A549 (cell line): ENCODE data around the gene FAM89A. TPM values are rescaled to one million over a fixed set of nuclear protein-coding genes. Genes with fewer than 3 reads are reported as not detected.
A peak's percentile ranks its signal among the peaks of the same experiment; 100 is the strongest.

ENCODE experiments used
- CBX2 ChIP-seq: fragments of 200-600 bp; sonication (generic); IDR thresholded peaks from 2 replicates; pipeline ENCODE4 v1.6.1; 2016; ENCODE audit warnings: low read depth, mild to moderate bottlenecking, borderline replicate concordance
- CEBPB ChIP-seq, 2 experiments: fragments of >200 bp in 1 of 2; sonication (Bioruptor Twin) in 1 of 2; formaldehyde crosslinking in 1 of 2; IDR thresholded peaks; 2 replicates each; pipeline ENCODE4 v1.6.1; 2012 to 2016
- CHD4 ChIP-seq: fragments of 200-600 bp; sonication (generic); IDR thresholded peaks from 2 replicates; pipeline ENCODE4 v1.6.1; 2016; ENCODE audit warnings: antibody characterized with exemption, mild to moderate bottlenecking, borderline replicate concordance
- E2F6 ChIP-seq: IDR thresholded peaks from 2 replicates; pipeline ENCODE4 v1.6.1; 2012; ENCODE audit warnings: low read depth, borderline replicate concordance
- EHMT2 ChIP-seq: fragments of 200-600 bp; sonication (generic); IDR thresholded peaks from 2 replicates; pipeline ENCODE4 v1.6.1; 2016; ENCODE audit warnings: antibody characterized with exemption, low read depth, mild to moderate bottlenecking, moderate library complexity
- ELK1 ChIP-seq: fragments of 150-350 bp; IDR thresholded peaks from 2 replicates; pipeline ENCODE4 v1.6.1; 2014; ENCODE audit warnings: low read depth, mild to moderate bottlenecking, low read length
- HDAC2 ChIP-seq: fragments of 200-600 bp; sonication (generic); IDR thresholded peaks from 2 replicates; pipeline ENCODE4 v1.6.1; 2016
- HOXA7 ChIP-seq: fragments of 250-450 bp; sonication (Bioruptor Pico); IDR thresholded peaks from 2 replicates; pipeline ENCODE4 v1.5.0; 2020; ENCODE audit warnings: mild to moderate bottlenecking, moderate library complexity
- JUN ChIP-seq, 2 experiments: fragments of >200 bp; sonication (Bioruptor Twin); formaldehyde crosslinking; IDR thresholded peaks; 2 replicates in 1 of 2; 3 replicates in 1 of 2; pipeline ENCODE4 v1.6.1; 2016 to 2017
- JUNB ChIP-seq: fragments of >200 bp; sonication (Bioruptor Twin); formaldehyde crosslinking; IDR thresholded peaks from 2 replicates; pipeline ENCODE4 v1.6.1; 2016
- KDM5A ChIP-seq: fragments of 200-600 bp; sonication (generic); IDR thresholded peaks from 2 replicates; pipeline ENCODE4 v1.6.1; 2016; ENCODE audit warnings: antibody characterized with exemption, mild to moderate bottlenecking
- MAX ChIP-seq: IDR thresholded peaks from 2 replicates; pipeline ENCODE4 v1.6.1; 2012
- MAZ ChIP-seq: fragments of 150-350 bp; IDR thresholded peaks from 2 replicates; pipeline ENCODE4 v1.6.1; 2014; ENCODE audit warnings: antibody characterized with exemption, low read depth, low read length, borderline replicate concordance
- NR3C1 ChIP-seq: fragments of >200 bp; sonication (Bioruptor Twin); formaldehyde crosslinking; IDR thresholded peaks from 3 replicates; pipeline ENCODE4 v1.6.1; 2017
- POLR2A ChIP-seq: IDR thresholded peaks from 2 replicates; pipeline ENCODE4 v1.6.1; 2012; ENCODE audit warnings: mild to moderate bottlenecking, low read length
- RAD21 ChIP-seq, 2 experiments: fragments of >200 bp in 1 of 2; sonication (Bioruptor Twin) in 1 of 2; formaldehyde crosslinking in 1 of 2; IDR thresholded peaks in 1 of 2; conservative IDR thresholded peaks in 1 of 2; 2 replicates in 1 of 2; 3 replicates in 1 of 2; pipeline ENCODE4 v1.6.1; 2012 to 2018; ENCODE audit warnings: inconsistent platforms in 1 of 2
- RCOR1 ChIP-seq: fragments of 150-350 bp; IDR thresholded peaks from 2 replicates; pipeline ENCODE4 v1.6.1; 2014; ENCODE audit warnings: antibody characterized with exemption, low read length, low read depth
- RNF2 ChIP-seq: fragments of 200-600 bp; sonication (generic); IDR thresholded peaks from 2 replicates; pipeline ENCODE4 v1.6.1; 2016; ENCODE audit warnings: low read depth, mild to moderate bottlenecking, antibody characterized with exemption, moderate library complexity, borderline replicate concordance
- TFCP2L1 ChIP-seq: fragments of 250-450 bp; sonication (Bioruptor Pico); IDR thresholded peaks from 2 replicates; pipeline ENCODE4 v1.5.0; 2021; ENCODE audit warnings: mild to moderate bottlenecking
- TP53 ChIP-seq: fragments of 250-450 bp; sonication (Bioruptor Pico); IDR thresholded peaks from 2 replicates; pipeline ENCODE4 v1.5.0; 2021; ENCODE audit warnings: mild to moderate bottlenecking, moderate library complexity
- ZNF302 ChIP-seq: fragments of 250-450 bp; sonication (Bioruptor Pico); IDR thresholded peaks from 2 replicates; pipeline ENCODE4 v1.9.0; 2021; ENCODE audit warnings: inconsistent platforms, mild to moderate bottlenecking, moderate library complexity
- ZSCAN20 ChIP-seq: fragments of 250-450 bp; sonication (Bioruptor Pico); IDR thresholded peaks from 2 replicates; pipeline ENCODE4 v1.8.0; 2022; ENCODE audit warnings: mild to moderate bottlenecking, moderate library complexity
- polyA plus RNA-seq, 4 experiments: library from polyadenylated mRNA; depleted of rRNA in 3 of 4; stranded (reverse); fragments of >200 nt; fragmentation: RNase III in 1 of 4; extraction: RNeasy Plus Mini Kit Qiagen cat#74134 plus additional on column Dnase treatment in 1 of 4; gene quantifications; 2 replicates in 3 of 4; 3 replicates in 1 of 4; pipeline ENCODE4 v1.2.3, GENCODE V29; 2011 to 2017
- TF ChIP-seq, protein P1 (sequence below): IDR thresholded peaks from 2 replicates; pipeline ENCODE4 v1.6.1; 2012
- TF ChIP-seq, protein P2 (sequence below): fragments of >200 bp; sonication (Bioruptor Twin); formaldehyde crosslinking; IDR thresholded peaks from 3 replicates; pipeline ENCODE4 v1.5.1; 2016
- TF ChIP-seq, protein P3 (sequence below): fragments of >200 bp; sonication (Bioruptor Twin); formaldehyde crosslinking; IDR thresholded peaks from 3 replicates; pipeline ENCODE4 v1.6.1; 2016

FAM89A gene
- polyA plus RNA-seq, 2 of the 4 experiments (the other 2 are of a cell fraction) = 13.3 to 25.3 TPM

- TF ChIP-seq, protein P1, sequence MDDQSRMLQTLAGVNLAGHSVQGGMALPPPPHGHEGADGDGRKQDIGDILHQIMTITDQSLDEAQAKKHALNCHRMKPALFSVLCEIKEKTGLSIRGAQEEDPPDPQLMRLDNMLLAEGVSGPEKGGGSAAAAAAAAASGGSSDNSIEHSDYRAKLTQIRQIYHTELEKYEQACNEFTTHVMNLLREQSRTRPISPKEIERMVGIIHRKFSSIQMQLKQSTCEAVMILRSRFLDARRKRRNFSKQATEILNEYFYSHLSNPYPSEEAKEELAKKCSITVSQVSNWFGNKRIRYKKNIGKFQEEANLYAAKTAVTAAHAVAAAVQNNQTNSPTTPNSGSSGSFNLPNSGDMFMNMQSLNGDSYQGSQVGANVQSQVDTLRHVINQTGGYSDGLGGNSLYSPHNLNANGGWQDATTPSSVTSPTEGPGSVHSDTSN = no peak
- TF ChIP-seq CEBPB (IDR thresholded peaks at IDR 0.05) = no peak
- TF ChIP-seq, protein P2, sequence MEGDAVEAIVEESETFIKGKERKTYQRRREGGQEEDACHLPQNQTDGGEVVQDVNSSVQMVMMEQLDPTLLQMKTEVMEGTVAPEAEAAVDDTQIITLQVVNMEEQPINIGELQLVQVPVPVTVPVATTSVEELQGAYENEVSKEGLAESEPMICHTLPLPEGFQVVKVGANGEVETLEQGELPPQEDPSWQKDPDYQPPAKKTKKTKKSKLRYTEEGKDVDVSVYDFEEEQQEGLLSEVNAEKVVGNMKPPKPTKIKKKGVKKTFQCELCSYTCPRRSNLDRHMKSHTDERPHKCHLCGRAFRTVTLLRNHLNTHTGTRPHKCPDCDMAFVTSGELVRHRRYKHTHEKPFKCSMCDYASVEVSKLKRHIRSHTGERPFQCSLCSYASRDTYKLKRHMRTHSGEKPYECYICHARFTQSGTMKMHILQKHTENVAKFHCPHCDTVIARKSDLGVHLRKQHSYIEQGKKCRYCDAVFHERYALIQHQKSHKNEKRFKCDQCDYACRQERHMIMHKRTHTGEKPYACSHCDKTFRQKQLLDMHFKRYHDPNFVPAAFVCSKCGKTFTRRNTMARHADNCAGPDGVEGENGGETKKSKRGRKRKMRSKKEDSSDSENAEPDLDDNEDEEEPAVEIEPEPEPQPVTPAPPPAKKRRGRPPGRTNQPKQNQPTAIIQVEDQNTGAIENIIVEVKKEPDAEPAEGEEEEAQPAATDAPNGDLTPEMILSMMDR = peak; percentile 32; the same call in 1 of the 3 replicates
- TF ChIP-seq TP53 (CRISPR knock-in tag) = no peak
- TF ChIP-seq EHMT2 = no peak
- no peak; the same call in 1 of the 2 replicates for TF ChIP-seq E2F6
- TF ChIP-seq MAZ = no peak
- peak; percentile 86 for TF ChIP-seq MAX
- no peak for TF ChIP-seq TFCP2L1 (CRISPR knock-in tag)
- no peak for TF ChIP-seq CBX2
- TF ChIP-seq KDM5A = peak; percentile 66
- TF ChIP-seq, protein P3, sequence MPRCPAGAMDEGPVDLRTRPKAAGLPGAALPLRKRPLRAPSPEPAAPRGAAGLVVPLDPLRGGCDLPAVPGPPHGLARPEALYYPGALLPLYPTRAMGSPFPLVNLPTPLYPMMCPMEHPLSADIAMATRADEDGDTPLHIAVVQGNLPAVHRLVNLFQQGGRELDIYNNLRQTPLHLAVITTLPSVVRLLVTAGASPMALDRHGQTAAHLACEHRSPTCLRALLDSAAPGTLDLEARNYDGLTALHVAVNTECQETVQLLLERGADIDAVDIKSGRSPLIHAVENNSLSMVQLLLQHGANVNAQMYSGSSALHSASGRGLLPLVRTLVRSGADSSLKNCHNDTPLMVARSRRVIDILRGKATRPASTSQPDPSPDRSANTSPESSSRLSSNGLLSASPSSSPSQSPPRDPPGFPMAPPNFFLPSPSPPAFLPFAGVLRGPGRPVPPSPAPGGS = peak; percentile 88
- no peak for TF ChIP-seq ZSCAN20 (CRISPR knock-in tag)
- TF ChIP-seq HDAC2 = no peak
- no peak for TF ChIP-seq NR3C1
- no peak for TF ChIP-seq JUNB
- TF ChIP-seq ELK1 = 0 out of 2 replicates have a peak, but pooled peaks have one; percentile 47
- TF ChIP-seq CHD4 = no peak
- TF ChIP-seq JUN (IDR thresholded peaks at IDR 0.05) = peak; percentile 72 to 92; a peak in 3 of 5 replicates
- no peak for TF ChIP-seq RCOR1
- peak; percentile 87 for TF ChIP-seq POLR2A
- TF ChIP-seq RAD21 (conservative IDR thresholded peaks at IDR 0.05 in 1 of 2, IDR thresholded peaks at IDR 0.05 in 1 of 2) = peak; percentile 34 to 39; a peak in 3 of 5 replicates
- TF ChIP-seq ZNF302 (CRISPR knock-in tag) = no peak
- TF ChIP-seq RNF2 = no peak
- TF ChIP-seq HOXA7 (CRISPR knock-in tag) = no peak
- TF ChIP-seq, all 56 proteins: peak for 13
Observed at GRCh38 chr1:230978491-230979388, 61.3 kb downstream of the FAM89A start, which contains the start of the genes ARV1 and TTC13 (continued).
